Measurements from ENCODE around the gene RPS27L.
"Not testable (repeated sequence)": the region's sequence is repeated elsewhere in the genome, so short reads cannot be mapped to it uniquely, and the experiment has no call there.

RPS27L gene

DNA sequence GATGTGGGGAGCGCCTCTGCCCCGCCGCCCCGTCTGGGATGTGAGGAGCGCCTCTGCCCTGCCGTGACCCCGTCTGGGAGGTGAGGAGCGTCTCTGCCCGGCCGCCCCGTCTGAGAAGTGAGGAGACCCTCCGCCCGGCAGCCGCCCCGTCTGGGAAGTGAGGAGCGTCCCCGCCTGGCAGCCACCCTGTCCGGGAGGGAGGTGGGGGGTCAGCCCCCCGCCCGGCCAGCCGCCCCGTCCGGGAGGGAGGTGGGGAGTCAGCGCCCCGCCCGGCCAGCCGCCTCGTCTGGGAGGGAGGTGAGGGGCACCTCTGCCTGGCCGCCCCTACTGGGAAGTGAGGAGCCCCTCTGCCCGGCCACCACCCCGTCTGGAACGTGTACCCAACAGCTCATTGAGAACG, 58.4 kb downstream of the RPS27L start:
- not testable (repeated sequence) for DNase-seq (ENCODE audit: low spot score)

Measured in kidney capillary endothelial cell (primary cell).